ENCODE data around the gene MOCS2. TPM values are rescaled to one million over a fixed set of nuclear protein-coding genes. Genes with fewer than 3 reads are reported as not detected.

MOCS2 gene
- total and polyA plus RNA-seq, 9 of the 15 experiments (the other 6 are each of a cell fraction or from before 2014, with no cell fraction given): 33.0 to 74.5 (median 48.4) TPM

- TF ChIP-seq PBX2 (CRISPR knock-in tag; IDR thresholded peaks at IDR 0.05; ENCODE audit: low read depth) (no peak), PBX2 (tag; conservative IDR thresholded peaks at IDR 0.05; ENCODE audit: low read depth) (0 out of 2 replicates have a peak, but pooled peaks have one; percentile 38), FOXP1 (CRISPR knock-in tag; IDR thresholded peaks at IDR 0.05) (no peak), POLR2A (conservative IDR thresholded peaks at IDR 0.05) (no peak), CTCF (IDR thresholded peaks at IDR 0.05 in 2 of 3, conservative IDR thresholded peaks at IDR 0.05 in 1 of 3; ENCODE audit: insufficient read depth in 2 of 3, low read depth in 1 of 3, low read length in 3 of 3) (peak; percentile 54 to 73 (median 71)), ZNF224 (CRISPR knock-in tag; IDR thresholded peaks at IDR 0.05) (no peak), SMC3 (conservative IDR thresholded peaks at IDR 0.05; ENCODE audit: insufficient read depth, low read depth, low read length) (peak; percentile 47; the same call in 1 of the 2 replicates), EP400 (IDR thresholded peaks at IDR 0.05) (no peak), MEIS2 (IDR thresholded peaks at IDR 0.05; ENCODE audit: partially characterized antibody) (peak; percentile 45)
- TF ChIP-seq, protein P1, sequence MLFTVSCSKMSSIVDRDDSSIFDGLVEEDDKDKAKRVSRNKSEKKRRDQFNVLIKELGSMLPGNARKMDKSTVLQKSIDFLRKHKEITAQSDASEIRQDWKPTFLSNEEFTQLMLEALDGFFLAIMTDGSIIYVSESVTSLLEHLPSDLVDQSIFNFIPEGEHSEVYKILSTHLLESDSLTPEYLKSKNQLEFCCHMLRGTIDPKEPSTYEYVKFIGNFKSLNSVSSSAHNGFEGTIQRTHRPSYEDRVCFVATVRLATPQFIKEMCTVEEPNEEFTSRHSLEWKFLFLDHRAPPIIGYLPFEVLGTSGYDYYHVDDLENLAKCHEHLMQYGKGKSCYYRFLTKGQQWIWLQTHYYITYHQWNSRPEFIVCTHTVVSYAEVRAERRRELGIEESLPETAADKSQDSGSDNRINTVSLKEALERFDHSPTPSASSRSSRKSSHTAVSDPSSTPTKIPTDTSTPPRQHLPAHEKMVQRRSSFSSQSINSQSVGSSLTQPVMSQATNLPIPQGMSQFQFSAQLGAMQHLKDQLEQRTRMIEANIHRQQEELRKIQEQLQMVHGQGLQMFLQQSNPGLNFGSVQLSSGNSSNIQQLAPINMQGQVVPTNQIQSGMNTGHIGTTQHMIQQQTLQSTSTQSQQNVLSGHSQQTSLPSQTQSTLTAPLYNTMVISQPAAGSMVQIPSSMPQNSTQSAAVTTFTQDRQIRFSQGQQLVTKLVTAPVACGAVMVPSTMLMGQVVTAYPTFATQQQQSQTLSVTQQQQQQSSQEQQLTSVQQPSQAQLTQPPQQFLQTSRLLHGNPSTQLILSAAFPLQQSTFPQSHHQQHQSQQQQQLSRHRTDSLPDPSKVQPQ (CRISPR knock-in tag; IDR thresholded peaks at IDR 0.05; ENCODE audit: borderline replicate concordance): no peak
- TF ChIP-seq, protein P2, sequence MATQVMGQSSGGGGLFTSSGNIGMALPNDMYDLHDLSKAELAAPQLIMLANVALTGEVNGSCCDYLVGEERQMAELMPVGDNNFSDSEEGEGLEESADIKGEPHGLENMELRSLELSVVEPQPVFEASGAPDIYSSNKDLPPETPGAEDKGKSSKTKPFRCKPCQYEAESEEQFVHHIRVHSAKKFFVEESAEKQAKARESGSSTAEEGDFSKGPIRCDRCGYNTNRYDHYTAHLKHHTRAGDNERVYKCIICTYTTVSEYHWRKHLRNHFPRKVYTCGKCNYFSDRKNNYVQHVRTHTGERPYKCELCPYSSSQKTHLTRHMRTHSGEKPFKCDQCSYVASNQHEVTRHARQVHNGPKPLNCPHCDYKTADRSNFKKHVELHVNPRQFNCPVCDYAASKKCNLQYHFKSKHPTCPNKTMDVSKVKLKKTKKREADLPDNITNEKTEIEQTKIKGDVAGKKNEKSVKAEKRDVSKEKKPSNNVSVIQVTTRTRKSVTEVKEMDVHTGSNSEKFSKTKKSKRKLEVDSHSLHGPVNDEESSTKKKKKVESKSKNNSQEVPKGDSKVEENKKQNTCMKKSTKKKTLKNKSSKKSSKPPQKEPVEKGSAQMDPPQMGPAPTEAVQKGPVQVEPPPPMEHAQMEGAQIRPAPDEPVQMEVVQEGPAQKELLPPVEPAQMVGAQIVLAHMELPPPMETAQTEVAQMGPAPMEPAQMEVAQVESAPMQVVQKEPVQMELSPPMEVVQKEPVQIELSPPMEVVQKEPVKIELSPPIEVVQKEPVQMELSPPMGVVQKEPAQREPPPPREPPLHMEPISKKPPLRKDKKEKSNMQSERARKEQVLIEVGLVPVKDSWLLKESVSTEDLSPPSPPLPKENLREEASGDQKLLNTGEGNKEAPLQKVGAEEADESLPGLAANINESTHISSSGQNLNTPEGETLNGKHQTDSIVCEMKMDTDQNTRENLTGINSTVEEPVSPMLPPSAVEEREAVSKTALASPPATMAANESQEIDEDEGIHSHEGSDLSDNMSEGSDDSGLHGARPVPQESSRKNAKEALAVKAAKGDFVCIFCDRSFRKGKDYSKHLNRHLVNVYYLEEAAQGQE (IDR thresholded peaks at IDR 0.05; ENCODE audit: borderline replicate concordance): peak; percentile 41; the same call in 1 of the 2 replicates
- TF ChIP-seq, protein P2 (CRISPR knock-in tag; IDR thresholded peaks at IDR 0.05; ENCODE audit: low read depth): no peak
These were observed 13.5 kb downstream of the MOCS2 start (continued) for GRCh38 chr5:53095931-53096525.

Data from K562 (cell line).